Osteocyte (in vitro differentiated cells): ENCODE data around the gene GALNT2. TPM values are rescaled to one million over a fixed set of nuclear protein-coding genes. Genes with fewer than 3 reads are reported as not detected.

Experiments used
- DNase-seq: peaks from one replicate; pipeline ENCODE4 v3.0.0; 2021; ENCODE audit warnings: mixed read lengths; ENCODE audit not compliant: unreplicated experiment; ENCODE audit errors: extremely low spot score
- H3K27ac Mint-ChIP-seq: one replicate; pipeline ENCODE4 v1.8.0; 2021; ENCODE audit warnings: mild to moderate bottlenecking, mixed read lengths; ENCODE audit not compliant: unreplicated experiment
- H3K27me3 Mint-ChIP-seq: one replicate; pipeline ENCODE4 v1.8.0; 2021; ENCODE audit warnings: mixed read lengths; ENCODE audit not compliant: unreplicated experiment
- H3K36me3 Mint-ChIP-seq: one replicate; pipeline ENCODE4 v1.8.0; 2021; ENCODE audit warnings: mixed read lengths; ENCODE audit not compliant: unreplicated experiment
- H3K4me1 Mint-ChIP-seq: one replicate; pipeline ENCODE4 v1.8.0; 2021; ENCODE audit warnings: mixed read lengths; ENCODE audit not compliant: unreplicated experiment
- H3K4me3 Mint-ChIP-seq: one replicate; pipeline ENCODE4 v1.8.0; 2021; ENCODE audit warnings: mild to moderate bottlenecking, moderate library complexity, mixed read lengths; ENCODE audit not compliant: unreplicated experiment
- H3K9me3 Mint-ChIP-seq: one replicate; pipeline ENCODE4 v1.8.0; 2021; ENCODE audit warnings: mixed read lengths; ENCODE audit not compliant: unreplicated experiment
- total RNA-seq: library from RNA; stranded (reverse); gene quantifications from 2 replicates; pipeline ENCODE4 v1.2.1, GENCODE V29; 2021
- TF ChIP-seq, protein P1 (sequence below): fragments of 200-600 bp; sonication (generic); IDR thresholded peaks from 2 replicates; pipeline ENCODE4 v1.5.0; 2021; ENCODE audit warnings: antibody characterized with exemption, mild to moderate bottlenecking, moderate library complexity

The GALNT2 gene
- total RNA-seq, 1 donor from 2014 or later: 149 TPM

DNA sequence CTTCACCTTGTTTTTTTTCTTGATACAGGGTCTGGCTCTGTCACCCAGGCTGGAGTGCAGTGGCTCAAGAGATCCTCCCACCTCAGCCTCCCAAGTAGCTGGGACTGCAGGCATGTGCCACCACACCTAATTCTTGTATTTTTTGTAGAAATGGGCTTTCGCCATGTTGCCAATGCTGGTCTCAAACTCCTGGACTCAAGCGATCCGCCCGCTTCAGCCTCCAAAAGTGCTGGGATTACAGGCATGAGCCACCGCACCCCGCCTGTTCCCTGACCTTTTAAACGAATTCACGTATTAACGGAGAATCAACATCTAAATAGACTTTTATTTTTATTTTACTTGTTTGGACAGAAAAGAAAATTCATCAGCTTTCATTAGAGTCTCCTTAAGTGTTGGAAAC lies 254.3 kb downstream of the GALNT2 start:
- peaks cover 2% of the 10 kb centered on the region for H3K27me3 Mint-ChIP-seq
- DNase-seq: no peak
- no peaks in the 10 kb centered on the region for H3K36me3 Mint-ChIP-seq
- no peaks in the 10 kb centered on the region for H3K4me1 Mint-ChIP-seq
- no peak overlapping the region for H3K4me3 Mint-ChIP-seq
- H3K27ac Mint-ChIP-seq: no peak overlapping the region
- TF ChIP-seq, protein P1, sequence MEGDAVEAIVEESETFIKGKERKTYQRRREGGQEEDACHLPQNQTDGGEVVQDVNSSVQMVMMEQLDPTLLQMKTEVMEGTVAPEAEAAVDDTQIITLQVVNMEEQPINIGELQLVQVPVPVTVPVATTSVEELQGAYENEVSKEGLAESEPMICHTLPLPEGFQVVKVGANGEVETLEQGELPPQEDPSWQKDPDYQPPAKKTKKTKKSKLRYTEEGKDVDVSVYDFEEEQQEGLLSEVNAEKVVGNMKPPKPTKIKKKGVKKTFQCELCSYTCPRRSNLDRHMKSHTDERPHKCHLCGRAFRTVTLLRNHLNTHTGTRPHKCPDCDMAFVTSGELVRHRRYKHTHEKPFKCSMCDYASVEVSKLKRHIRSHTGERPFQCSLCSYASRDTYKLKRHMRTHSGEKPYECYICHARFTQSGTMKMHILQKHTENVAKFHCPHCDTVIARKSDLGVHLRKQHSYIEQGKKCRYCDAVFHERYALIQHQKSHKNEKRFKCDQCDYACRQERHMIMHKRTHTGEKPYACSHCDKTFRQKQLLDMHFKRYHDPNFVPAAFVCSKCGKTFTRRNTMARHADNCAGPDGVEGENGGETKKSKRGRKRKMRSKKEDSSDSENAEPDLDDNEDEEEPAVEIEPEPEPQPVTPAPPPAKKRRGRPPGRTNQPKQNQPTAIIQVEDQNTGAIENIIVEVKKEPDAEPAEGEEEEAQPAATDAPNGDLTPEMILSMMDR: no peak
- no peaks in the 10 kb centered on the region for H3K9me3 Mint-ChIP-seq

DNA sequence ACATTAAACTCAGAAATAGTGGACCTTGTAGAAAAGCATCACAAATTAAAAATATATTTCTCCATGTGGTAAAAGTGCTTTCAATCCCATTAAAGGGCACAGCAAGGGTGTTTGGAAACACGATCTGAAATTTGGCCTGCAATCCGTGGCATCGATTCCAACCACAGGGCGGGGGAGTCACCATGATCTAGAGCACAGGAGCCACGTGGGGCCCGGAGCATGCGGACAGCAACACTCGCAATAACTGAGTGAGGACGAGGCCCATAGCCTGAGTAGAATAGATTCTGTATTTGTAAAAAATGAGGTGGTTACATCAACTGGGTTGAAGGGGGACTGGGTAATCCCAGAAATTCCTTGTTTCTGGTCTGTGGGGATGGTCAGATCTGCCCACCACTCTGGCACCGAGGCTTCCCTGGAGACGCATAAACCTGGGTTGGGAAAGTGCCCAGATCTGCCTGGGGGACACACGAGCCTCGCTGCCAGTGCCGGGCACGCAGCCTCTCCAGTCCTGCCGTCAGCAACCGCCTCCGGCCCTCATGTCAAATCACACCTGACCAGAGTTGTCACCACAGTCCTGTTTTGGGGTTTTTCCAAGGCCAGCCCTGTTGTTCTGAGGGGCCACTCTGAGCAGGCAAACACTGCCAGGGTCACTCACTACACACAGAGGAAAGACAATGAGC lies 254.8 kb downstream of the GALNT2 start:
- no peaks in the 10 kb centered on the region for H3K36me3 Mint-ChIP-seq
- H3K4me1 Mint-ChIP-seq: no peaks in the 10 kb centered on the region
- no peak for DNase-seq
- H3K27ac Mint-ChIP-seq: no peak overlapping the region
- no peak overlapping the region for H3K4me3 Mint-ChIP-seq
- H3K27me3 Mint-ChIP-seq: no peaks in the 10 kb centered on the region
- no peaks in the 10 kb centered on the region for H3K9me3 Mint-ChIP-seq
- TF ChIP-seq, protein P1: no peak

DNA sequence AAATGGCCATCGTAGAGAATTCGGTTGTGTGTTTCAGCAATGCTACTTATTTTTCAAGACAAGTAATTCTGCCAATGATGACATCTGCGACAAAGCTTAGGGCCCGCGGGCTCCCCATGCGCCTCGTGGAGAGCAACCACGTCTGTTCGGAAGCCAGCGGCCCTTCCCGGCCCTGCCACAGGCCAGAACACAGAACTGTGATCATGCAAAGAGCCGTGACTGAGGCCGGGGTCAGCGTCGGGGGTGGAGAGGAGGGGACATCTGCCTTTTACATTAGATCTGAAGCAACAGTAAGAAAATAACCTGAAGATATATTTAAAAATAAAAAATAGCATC lies 255.4 kb downstream of the GALNT2 start:
- H3K27ac Mint-ChIP-seq: no peak overlapping the region
- DNase-seq: no peak
- H3K27me3 Mint-ChIP-seq: no peaks in the 10 kb centered on the region
- no peaks in the 10 kb centered on the region for H3K36me3 Mint-ChIP-seq
- no peaks in the 10 kb centered on the region for H3K4me1 Mint-ChIP-seq
- TF ChIP-seq, protein P1: no peak
- no peak overlapping the region for H3K4me3 Mint-ChIP-seq
- H3K9me3 Mint-ChIP-seq: no peaks in the 10 kb centered on the region

DNA sequence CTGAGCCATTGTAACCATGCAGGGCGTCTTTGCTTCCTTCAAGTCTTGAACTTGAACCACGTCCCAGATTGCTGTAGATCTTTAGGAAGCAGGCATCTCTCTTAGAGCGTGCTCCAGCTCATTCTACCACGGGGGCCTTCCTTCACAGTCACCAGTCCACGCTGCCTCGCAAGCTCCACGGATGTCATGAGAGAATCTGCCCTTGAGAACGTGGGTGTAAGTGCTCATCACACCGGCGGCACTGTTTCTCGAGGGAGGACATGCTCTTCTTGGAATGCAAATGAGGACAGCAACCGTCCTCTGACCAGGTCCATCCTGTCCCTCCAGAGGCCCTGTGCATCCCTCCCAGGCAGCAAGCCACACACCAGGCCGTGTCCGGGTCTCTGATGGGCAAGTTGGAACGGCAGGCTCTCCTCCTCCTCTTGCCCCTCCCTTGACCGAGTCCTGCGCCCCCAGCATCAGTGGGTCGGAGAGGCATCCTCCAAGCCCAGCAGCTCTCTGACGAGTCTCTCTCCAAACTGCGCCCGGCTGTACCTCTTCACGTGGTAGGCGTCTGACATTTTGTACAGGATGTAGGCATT lies 256.0 kb downstream of the GALNT2 start:
- H3K4me3 Mint-ChIP-seq: no peak overlapping the region
- no peaks in the 10 kb centered on the region for H3K4me1 Mint-ChIP-seq
- H3K27ac Mint-ChIP-seq: no peak overlapping the region
- H3K36me3 Mint-ChIP-seq: no peaks in the 10 kb centered on the region
- DNase-seq: no peak
- TF ChIP-seq, protein P1: no peak
- no peaks in the 10 kb centered on the region for H3K27me3 Mint-ChIP-seq
- no peaks in the 10 kb centered on the region for H3K9me3 Mint-ChIP-seq

DNA sequence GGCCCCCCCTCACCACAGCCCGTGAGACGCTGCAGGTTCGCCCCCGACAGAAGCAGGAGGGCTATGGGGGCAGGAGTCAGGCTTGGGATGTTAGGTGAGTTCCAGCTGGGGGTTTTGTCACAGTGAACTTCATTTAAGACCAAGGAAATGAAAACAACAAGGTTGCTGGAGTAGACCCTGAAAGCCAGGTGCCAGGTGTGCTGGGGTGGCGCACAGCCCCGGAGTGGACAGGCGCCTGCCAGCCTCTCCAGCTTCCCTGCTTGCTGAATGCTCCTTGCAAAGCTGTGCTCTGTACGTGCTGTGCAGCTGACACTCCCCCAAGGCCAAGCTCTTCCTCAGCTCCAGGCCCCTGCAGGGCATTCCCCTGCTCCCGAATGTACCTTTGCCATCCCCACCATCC lies 256.6 kb downstream of the GALNT2 start:
- DNase-seq: no peak
- H3K4me3 Mint-ChIP-seq: no peak overlapping the region
- TF ChIP-seq, protein P1: no peak
- no peaks in the 10 kb centered on the region for H3K4me1 Mint-ChIP-seq
- no peaks in the 10 kb centered on the region for H3K36me3 Mint-ChIP-seq
- H3K9me3 Mint-ChIP-seq: no peaks in the 10 kb centered on the region
- no peak overlapping the region for H3K27ac Mint-ChIP-seq
- H3K27me3 Mint-ChIP-seq: no peaks in the 10 kb centered on the region
